Inferior parietal cortex (tissue), 1 donor: Measurements from ENCODE around the gene MIAT.

ENCODE experiments used
- DNase-seq: peaks from one replicate; pipeline ENCODE4 v3.0.0-alpha.2; 2016; ENCODE audit errors: extremely low spot score

The MIAT gene

GRCh38 chr22:26632422-26633155, 24.8 kb upstream of the MIAT start:
- no peak for DNase-seq

DNA sequence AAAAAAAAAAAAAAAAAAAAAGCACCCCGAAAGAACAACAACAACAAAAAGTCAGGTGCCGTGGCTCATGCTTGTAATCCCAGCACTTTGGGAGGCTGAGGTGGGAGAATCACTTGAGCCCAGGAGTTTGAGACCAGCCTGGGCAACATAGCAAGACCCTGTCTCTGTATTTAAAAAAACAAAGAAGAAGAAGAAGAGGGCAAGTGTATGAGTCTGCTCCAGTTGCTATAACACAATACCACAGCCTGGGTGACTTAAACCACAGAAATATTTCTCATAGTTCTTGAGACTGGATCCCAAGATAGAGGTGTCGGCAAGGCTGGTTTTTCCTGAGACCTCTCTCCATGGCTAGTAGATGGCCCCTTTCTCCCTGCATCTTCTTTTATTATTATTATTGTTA, 23.2 kb upstream of the MIAT start:
- DNase-seq = no peak

DNA sequence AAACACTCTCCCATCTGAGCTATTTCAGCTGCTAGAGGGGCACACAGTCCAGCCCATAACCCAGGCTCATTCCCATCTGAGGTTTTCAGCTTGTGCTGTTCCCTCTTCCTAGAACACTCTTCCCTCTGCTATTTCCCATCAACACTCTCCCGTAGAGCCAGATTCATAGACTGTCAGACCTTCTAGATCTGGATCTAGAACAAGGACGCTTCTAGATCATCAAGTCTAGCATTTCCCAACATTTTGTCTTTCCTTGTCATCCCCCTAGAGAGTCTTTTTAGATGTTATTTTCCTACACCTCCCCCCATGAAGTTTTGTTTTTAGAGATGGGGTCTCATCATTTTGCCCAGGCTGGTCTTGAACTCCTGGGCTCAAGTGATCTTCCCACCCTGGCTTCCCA, 22.3 kb upstream of the MIAT start:
- DNase-seq = no peak

GRCh38 chr22:26636296-26636695, 21.1 kb upstream of the MIAT start:
- DNase-seq = no peak

- no peak for DNase-seq
Measured at GRCh38 chr22:26642465-26643417, 14.6 kb upstream of the MIAT start.

DNA sequence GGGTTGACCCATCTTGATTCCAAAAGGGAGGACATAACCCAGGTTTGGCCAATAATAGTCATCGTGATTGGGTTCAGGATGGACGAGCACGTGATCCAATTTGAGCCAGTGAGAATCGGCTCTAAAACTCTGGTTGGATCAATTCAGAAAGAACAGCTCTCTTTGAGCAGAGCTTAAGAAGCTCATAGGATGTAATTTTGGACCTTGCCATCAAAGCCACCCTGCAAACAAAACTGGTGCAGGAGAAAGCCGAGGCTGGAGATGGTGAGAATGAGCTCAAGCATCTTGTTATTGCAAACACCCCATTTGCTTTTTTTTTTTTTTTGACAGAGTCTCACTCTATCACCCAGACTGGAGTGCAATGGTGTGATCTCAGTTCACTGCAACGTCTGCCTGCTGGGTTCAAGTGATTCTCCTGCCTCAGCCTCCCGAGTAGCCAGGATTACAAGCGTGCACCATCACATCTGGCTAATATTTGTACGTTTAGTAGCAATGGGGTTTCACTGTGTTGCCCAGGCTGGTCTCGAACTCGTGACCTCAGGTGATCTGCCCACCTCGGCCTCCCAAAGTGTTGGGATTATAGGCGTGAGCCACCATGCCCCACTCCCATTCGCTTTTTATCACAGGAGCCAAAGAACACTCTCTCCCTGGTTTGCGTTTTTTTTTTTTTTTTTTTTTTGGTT, 13.8 kb upstream of the MIAT start:
- DNase-seq = no peak

GRCh38 chr22:26646158-26646557, 11.2 kb upstream of the MIAT start:
- DNase-seq = no peak

GRCh38 chr22:26648011-26648497, 9.3 kb upstream of the MIAT start:
- DNase-seq = no peak

DNA sequence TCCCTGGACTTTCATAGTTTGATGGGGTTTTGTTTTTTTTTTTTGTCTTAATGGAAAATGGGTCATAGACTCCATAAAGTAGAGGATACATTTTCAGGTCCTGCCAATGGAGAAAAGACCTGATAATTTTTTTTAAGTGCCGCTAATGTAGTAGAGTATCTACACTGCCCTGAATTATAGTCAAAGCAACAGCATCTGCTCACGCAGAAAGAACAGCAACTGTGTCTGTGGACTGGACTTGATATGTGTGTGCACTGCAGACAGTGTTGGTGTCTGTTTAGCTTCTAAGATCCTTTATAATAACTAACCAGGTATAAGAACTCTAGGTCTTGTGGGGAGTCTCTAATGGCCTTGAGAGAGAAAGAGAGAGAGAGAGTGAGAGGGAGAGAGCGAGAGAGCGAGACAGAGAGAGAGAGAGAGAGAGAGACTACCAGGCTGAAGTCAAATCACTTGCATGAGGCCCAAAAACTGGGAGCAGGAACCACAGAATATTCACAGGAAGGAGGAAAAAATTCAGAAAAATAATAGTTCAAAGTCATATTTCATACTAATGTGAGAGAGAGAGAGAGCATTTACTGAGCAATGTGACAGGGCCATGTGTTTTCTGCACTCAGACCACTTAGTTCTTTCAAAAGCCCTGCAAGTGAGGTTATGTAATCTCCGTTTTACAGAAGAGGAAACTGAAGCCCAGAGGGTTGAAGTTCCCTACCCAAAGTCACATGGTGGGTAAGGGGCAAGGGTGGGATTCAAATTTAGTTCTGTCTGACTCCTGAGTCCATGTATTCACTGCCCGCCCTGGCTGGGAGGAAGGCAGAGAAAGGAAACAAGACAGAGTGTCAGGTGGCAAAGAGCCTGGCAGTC, 8.6 kb upstream of the MIAT start:
- DNase-seq = peak; percentile 45

DNA sequence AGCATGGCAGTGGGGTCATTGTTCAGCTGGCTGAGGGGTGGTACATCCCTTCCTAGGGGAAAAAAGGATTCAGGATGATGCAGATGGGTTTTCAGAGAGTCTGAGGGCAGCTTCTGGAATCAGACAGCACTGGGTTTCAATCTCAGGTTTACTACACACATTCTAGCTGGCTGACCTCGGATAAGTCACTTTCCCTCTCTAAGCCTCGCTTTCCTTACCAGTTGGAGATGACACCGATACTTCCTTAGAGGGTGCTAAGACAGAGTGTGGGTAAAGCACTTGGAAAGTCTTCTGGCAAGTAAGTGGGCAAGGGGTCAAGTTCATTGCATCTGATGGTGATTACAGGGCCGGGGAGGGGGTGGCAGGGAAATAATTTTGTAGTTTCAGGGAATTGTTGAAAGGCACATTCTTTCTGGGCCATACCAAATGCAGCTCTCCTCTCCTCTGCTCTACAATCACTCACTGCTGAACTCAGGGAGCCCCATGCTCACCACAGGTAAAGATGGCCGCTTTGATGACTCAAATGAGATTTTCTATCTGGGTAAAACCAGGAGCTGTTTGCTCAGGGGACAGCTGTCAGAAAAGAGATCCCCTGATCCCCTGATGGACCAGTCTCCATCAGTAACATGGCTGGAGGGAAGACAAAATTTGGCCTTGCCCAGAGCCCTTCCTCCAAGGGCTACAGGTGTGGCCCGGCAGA, 6.5 kb upstream of the MIAT start:
- DNase-seq = no peak

- DNase-seq = no peak
Measured at GRCh38 chr22:26651815-26652214, 5.6 kb upstream of the MIAT start.

GRCh38 chr22:26658161-26658560, 773 bp downstream of the MIAT start:
- no peak for DNase-seq

- DNase-seq = peak; percentile 63
Measured at GRCh38 chr22:26658671-26659478, 1.5 kb downstream of the MIAT start.

- no peak for DNase-seq
Measured at GRCh38 chr22:26660356-26660755, 3.0 kb downstream of the MIAT start.

- DNase-seq = no peak
Measured at GRCh38 chr22:26660961-26661578, 3.7 kb downstream of the MIAT start.

GRCh38 chr22:26662160-26662559, 4.8 kb downstream of the MIAT start:
- no peak for DNase-seq

DNA sequence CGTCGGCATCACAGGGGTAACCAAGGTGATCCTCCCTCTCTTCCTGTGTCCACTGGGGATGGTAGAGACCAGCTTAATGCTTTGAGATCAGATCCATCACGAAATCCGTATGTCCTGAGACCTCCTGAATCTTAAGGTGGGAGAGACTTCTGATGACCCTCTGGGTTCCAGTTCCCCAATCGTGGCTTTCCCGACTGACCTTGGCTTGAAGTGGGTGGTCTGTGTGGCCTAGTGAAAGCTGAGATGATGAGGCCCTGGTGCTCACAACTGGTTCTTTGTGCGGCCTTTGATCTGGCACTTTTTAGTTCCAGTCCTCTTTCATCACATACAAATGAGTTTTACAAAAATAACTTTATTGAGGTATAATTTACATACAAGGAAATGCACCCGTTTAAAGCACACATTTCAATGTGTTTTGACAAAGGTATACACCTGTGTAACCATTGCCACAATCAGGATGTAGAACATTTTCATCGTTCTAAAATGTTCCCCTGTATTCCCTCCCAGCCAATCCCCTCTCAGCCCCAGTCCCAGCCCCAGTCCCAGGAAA, 6.1 kb downstream of the MIAT start:
- no peak for DNase-seq

DNA sequence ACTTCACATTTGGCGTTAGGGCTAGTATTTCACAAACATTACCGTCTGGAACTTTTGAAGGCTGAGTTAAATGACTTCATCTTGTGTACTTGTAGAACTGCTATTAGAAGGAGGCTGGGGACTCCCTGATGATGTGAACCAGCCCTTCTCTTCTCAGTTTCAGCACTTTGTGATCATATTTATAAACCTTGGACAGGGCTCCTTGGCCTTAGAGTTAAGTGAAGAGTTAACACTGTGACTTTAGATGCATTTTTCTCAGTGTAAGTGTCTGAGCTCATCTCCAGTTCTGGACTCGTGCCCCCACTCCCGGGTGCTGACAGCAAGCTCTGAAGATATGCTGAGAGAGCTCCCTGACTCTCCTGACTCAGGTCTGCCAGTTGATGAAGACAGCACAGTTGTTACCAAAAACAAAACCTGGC, 8.4 kb downstream of the MIAT start:
- no peak for DNase-seq

GRCh38 chr22:26667140-26667539, 9.8 kb downstream of the MIAT start:
- DNase-seq = no peak
